HEK293 (cell line): Measurements from ENCODE around the gene ENO3.

Experiments
- GLIS2 ChIP-seq: fragments of 450-650 bp; formaldehyde crosslinking; IDR thresholded peaks from 2 replicates; pipeline ENCODE4 v1.5.1; 2016; ENCODE audit warnings: missing biosample characterization, missing genetic modification characterization
- SCRT1 ChIP-seq: fragments of 450-650 bp; formaldehyde crosslinking; IDR thresholded peaks from 2 replicates; pipeline ENCODE4 v1.5.1; 2016; ENCODE audit warnings: missing biosample characterization, missing genetic modification characterization, borderline replicate concordance
- TRIM28 ChIP-seq: IDR thresholded peaks from 2 replicates; pipeline ENCODE4 v1.6.1; 2011; ENCODE audit warnings: low read length, control low read depth, borderline replicate concordance
- ZBTB11 ChIP-seq: fragments of 450-650 bp; formaldehyde crosslinking; conservative IDR thresholded peaks from 2 replicates; pipeline ENCODE4 v1.5.1; 2016; ENCODE audit warnings: low read depth, missing biosample characterization, missing genetic modification characterization
- ZBTB17 ChIP-seq: fragments of 450-650 bp; formaldehyde crosslinking; IDR thresholded peaks from 2 replicates; pipeline ENCODE4 v1.5.1; 2016; ENCODE audit warnings: missing biosample characterization, missing genetic modification characterization
- ZBTB7A ChIP-seq: fragments of 450-650 bp; formaldehyde crosslinking; IDR thresholded peaks from 2 replicates; pipeline ENCODE4 v1.5.1; 2016; ENCODE audit warnings: low read depth, missing biosample characterization, missing genetic modification characterization
- ZFHX2 ChIP-seq: fragments of 450-650 bp; formaldehyde crosslinking; conservative IDR thresholded peaks from 2 replicates; pipeline ENCODE4 v1.5.1; 2016; ENCODE audit warnings: missing biosample characterization, missing genetic modification characterization
- ZFP3 ChIP-seq: fragments of 450-650 bp; formaldehyde crosslinking; IDR thresholded peaks from 2 replicates; pipeline ENCODE4 v1.5.1; 2016; ENCODE audit warnings: low read depth, missing biosample characterization, missing genetic modification characterization
- ZNF114 ChIP-seq: fragments of 450-650 bp; formaldehyde crosslinking; IDR thresholded peaks from 2 replicates; pipeline ENCODE4 v1.5.0; 2017; ENCODE audit warnings: missing biosample characterization, missing genetic modification characterization
- ZNF140 ChIP-seq: fragments of 450-650 bp; formaldehyde crosslinking; IDR thresholded peaks from 2 replicates; pipeline ENCODE4 v1.5.1; 2016; ENCODE audit warnings: missing biosample characterization, missing genetic modification characterization
- ZNF214 ChIP-seq: fragments of 450-650 bp; formaldehyde crosslinking; IDR thresholded peaks from 2 replicates; pipeline ENCODE4 v1.5.1; 2017; ENCODE audit warnings: missing biosample characterization, mild to moderate bottlenecking, missing genetic modification characterization, borderline replicate concordance
- ZNF223 ChIP-seq: fragments of 450-650 bp; formaldehyde crosslinking; IDR thresholded peaks from 2 replicates; pipeline ENCODE4 v1.5.1; 2016; ENCODE audit warnings: missing biosample characterization, missing genetic modification characterization
- ZNF266 ChIP-seq: fragments of 450-650 bp; formaldehyde crosslinking; IDR thresholded peaks from 2 replicates; pipeline ENCODE4 v1.5.1; 2016; ENCODE audit warnings: missing biosample characterization, missing genetic modification characterization, low read depth
- ZNF292 ChIP-seq: fragments of 450-650 bp; formaldehyde crosslinking; IDR thresholded peaks from 2 replicates; pipeline ENCODE4 v1.5.1; 2016; ENCODE audit warnings: low read depth, missing biosample characterization, missing genetic modification characterization, borderline replicate concordance
- ZNF416 ChIP-seq: fragments of 450-650 bp; formaldehyde crosslinking; IDR thresholded peaks from 2 replicates; pipeline ENCODE4 v1.5.1; 2016; ENCODE audit warnings: missing biosample characterization, missing genetic modification characterization
- ZNF501 ChIP-seq: fragments of 450-650 bp; formaldehyde crosslinking; IDR thresholded peaks from 2 replicates; pipeline ENCODE4 v1.5.1; 2016; ENCODE audit warnings: missing biosample characterization, missing genetic modification characterization
- ZNF555 ChIP-seq: fragments of 450-650 bp; formaldehyde crosslinking; conservative IDR thresholded peaks from 2 replicates; pipeline ENCODE4 v1.5.1; 2017; ENCODE audit warnings: missing biosample characterization, mild to moderate bottlenecking, missing genetic modification characterization, inconsistent platforms
- ZNF600 ChIP-seq: fragments of 450-650 bp; formaldehyde crosslinking; IDR thresholded peaks from 2 replicates; pipeline ENCODE4 v1.5.1; 2016; ENCODE audit warnings: missing biosample characterization, missing genetic modification characterization
- ZNF626 ChIP-seq: fragments of 450-650 bp; sonication (Bioruptor Pico); formaldehyde crosslinking; IDR thresholded peaks from 2 replicates; pipeline ENCODE4 v1.5.1; 2018; ENCODE audit warnings: missing biosample characterization, missing genetic modification characterization, inconsistent platforms
- ZNF670 ChIP-seq: fragments of 450-650 bp; formaldehyde crosslinking; IDR thresholded peaks from 2 replicates; pipeline ENCODE4 v1.5.1; 2016; ENCODE audit warnings: missing biosample characterization, missing genetic modification characterization, low read depth
- ZSCAN30 ChIP-seq: fragments of 450-650 bp; IDR thresholded peaks from 2 replicates; pipeline ENCODE4 v1.5.1; 2018; ENCODE audit warnings: missing biosample characterization, mild to moderate bottlenecking, missing genetic modification characterization, moderate library complexity
- TF ChIP-seq, protein P1 (sequence below): fragments of 450-650 bp; formaldehyde crosslinking; IDR thresholded peaks from 2 replicates; pipeline ENCODE4 v1.5.1; 2016; ENCODE audit warnings: missing biosample characterization, missing genetic modification characterization
- TF ChIP-seq, protein P2 (sequence below): fragments of 450-650 bp; formaldehyde crosslinking; IDR thresholded peaks from 2 replicates; pipeline ENCODE4 v1.5.1; 2016; ENCODE audit warnings: missing biosample characterization, missing genetic modification characterization
- TF ChIP-seq, protein P3 (sequence below): fragments of 450-650 bp; IDR thresholded peaks from 2 replicates; pipeline ENCODE4 v1.5.1; 2018; ENCODE audit warnings: missing biosample characterization, missing genetic modification characterization
- TF ChIP-seq, protein P4 (sequence below): fragments of 450-650 bp; formaldehyde crosslinking; IDR thresholded peaks from 2 replicates; pipeline ENCODE4 v1.5.1; 2017; ENCODE audit warnings: missing biosample characterization, missing genetic modification characterization

ENO3 gene

DNA sequence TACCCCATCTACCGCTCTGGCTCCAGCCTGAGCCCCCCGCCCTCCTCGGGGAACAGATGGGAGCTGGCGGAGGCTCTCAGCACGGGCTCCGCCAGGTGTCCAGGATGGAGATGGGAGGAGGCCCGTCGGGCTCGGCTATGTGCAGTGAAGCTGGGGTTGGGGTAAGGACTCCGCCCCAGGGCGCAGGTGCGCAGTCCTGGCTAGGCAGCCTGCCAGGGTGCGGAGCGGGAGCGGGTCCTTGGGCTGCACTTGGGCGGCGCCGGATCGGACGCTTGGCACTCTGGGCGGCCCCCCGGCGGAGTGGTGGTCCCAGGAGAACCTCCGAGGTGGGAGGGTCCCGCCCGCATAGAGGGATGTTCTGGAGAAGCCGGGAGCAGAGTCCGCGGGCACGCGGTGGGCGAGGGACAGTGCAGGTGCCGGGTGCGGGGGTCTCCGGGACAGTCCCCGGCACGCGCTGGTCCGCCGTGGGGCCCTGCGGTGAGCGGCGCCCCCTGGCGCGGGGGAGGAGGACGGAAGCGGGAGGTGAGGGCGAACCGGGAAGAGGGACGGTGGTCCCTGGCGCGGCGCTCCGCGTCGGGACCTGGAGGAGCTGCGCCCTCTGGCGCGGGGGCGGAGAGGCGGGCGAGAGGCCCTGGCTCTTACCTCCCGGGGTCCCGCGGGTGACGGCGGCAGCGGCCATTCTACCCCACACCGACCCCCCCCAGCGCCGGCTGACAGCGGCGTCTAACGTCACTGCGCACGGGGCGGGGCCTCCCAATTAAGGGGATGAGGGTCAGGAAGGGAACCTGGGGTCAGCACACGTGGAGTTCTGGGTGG is 36.2 kb downstream of the ENO3 start, which contains the start of gene CAMTA2 (continued):
- TF ChIP-seq ZNF214 (tag by site-specific recombination) (no peak), ZNF223 (tag by site-specific recombination) (no peak), ZNF501 (tag by site-specific recombination) (peak; percentile 93), ZFP3 (tag by site-specific recombination) (no peak), ZNF600 (peak; percentile 89), GLIS2 (tag by site-specific recombination) (peak; percentile 100), ZBTB11 (tag by site-specific recombination) (peak; percentile 87), SCRT1 (tag by site-specific recombination) (no peak), ZNF266 (tag by site-specific recombination) (0 out of 2 replicates have a peak, but pooled peaks have one; percentile 9), ZSCAN30 (tag by site-specific recombination) (peak; percentile 86), TRIM28 (no peak), ZBTB17 (tag by site-specific recombination) (peak; percentile 86), ZNF292 (tag by site-specific recombination) (no peak), ZNF626 (tag by site-specific recombination) (no peak), ZNF114 (tag by site-specific recombination) (no peak), ZFHX2 (tag by site-specific recombination) (peak; percentile 92), ZBTB7A (tag by site-specific recombination) (peak; percentile 50; the same call in 1 of the 2 replicates), ZNF416 (tag by site-specific recombination) (no peak), ZNF555 (tag by site-specific recombination) (no peak), ZNF670 (tag by site-specific recombination) (no peak), ZNF140 (tag by site-specific recombination) (no peak)
- TF ChIP-seq, protein P1, sequence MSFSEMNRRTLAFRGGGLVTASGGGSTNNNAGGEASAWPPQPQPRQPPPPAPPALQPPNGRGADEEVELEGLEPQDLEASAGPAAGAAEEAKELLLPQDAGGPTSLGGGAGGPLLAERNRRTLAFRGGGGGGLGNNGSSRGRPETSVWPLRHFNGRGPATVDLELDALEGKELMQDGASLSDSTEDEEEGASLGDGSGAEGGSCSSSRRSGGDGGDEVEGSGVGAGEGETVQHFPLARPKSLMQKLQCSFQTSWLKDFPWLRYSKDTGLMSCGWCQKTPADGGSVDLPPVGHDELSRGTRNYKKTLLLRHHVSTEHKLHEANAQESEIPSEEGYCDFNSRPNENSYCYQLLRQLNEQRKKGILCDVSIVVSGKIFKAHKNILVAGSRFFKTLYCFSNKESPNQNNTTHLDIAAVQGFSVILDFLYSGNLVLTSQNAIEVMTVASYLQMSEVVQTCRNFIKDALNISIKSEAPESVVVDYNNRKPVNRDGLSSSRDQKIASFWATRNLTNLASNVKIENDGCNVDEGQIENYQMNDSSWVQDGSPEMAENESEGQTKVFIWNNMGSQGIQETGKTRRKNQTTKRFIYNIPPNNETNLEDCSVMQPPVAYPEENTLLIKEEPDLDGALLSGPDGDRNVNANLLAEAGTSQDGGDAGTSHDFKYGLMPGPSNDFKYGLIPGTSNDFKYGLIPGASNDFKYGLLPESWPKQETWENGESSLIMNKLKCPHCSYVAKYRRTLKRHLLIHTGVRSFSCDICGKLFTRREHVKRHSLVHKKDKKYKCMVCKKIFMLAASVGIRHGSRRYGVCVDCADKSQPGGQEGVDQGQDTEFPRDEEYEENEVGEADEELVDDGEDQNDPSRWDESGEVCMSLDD, result peak; percentile 93
- TF ChIP-seq, protein P2, sequence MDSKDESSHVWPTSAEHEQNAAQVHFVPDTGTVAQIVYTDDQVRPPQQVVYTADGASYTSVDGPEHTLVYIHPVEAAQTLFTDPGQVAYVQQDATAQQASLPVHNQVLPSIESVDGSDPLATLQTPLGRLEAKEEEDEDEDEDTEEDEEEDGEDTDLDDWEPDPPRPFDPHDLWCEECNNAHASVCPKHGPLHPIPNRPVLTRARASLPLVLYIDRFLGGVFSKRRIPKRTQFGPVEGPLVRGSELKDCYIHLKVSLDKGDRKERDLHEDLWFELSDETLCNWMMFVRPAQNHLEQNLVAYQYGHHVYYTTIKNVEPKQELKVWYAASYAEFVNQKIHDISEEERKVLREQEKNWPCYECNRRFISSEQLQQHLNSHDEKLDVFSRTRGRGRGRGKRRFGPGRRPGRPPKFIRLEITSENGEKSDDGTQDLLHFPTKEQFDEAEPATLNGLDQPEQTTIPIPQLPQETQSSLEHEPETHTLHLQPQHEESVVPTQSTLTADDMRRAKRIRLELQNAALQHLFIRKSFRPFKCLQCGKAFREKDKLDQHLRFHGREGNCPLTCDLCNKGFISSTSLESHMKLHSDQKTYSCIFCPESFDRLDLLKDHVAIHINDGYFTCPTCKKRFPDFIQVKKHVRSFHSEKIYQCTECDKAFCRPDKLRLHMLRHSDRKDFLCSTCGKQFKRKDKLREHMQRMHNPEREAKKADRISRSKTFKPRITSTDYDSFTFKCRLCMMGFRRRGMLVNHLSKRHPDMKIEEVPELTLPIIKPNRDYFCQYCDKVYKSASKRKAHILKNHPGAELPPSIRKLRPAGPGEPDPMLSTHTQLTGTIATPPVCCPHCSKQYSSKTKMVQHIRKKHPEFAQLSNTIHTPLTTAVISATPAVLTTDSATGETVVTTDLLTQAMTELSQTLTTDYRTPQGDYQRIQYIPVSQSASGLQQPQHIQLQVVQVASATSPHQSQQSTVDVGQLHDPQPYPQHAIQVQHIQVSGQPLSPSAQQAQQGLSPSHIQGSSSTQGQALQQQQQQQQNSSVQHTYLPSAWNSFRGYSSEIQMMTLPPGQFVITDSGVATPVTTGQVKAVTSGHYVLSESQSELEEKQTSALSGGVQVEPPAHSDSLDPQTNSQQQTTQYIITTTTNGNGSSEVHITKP (tag by site-specific recombination), result peak; percentile 77
- TF ChIP-seq, protein P3, sequence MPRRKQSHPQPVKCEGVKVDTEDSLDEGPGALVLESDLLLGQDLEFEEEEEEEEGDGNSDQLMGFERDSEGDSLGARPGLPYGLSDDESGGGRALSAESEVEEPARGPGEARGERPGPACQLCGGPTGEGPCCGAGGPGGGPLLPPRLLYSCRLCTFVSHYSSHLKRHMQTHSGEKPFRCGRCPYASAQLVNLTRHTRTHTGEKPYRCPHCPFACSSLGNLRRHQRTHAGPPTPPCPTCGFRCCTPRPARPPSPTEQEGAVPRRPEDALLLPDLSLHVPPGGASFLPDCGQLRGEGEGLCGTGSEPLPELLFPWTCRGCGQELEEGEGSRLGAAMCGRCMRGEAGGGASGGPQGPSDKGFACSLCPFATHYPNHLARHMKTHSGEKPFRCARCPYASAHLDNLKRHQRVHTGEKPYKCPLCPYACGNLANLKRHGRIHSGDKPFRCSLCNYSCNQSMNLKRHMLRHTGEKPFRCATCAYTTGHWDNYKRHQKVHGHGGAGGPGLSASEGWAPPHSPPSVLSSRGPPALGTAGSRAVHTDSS, result no peak
- TF ChIP-seq, protein P4, sequence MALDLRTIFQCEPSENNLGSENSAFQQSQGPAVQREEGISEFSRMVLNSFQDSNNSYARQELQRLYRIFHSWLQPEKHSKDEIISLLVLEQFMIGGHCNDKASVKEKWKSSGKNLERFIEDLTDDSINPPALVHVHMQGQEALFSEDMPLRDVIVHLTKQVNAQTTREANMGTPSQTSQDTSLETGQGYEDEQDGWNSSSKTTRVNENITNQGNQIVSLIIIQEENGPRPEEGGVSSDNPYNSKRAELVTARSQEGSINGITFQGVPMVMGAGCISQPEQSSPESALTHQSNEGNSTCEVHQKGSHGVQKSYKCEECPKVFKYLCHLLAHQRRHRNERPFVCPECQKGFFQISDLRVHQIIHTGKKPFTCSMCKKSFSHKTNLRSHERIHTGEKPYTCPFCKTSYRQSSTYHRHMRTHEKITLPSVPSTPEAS (tag by site-specific recombination), result no peak
